GM12878 (cell line): ENCODE data around the gene KLHL35. TPM values are rescaled to one million over a fixed set of nuclear protein-coding genes. Genes with fewer than 3 reads are reported as not detected.

ENCODE experiments used
- ATAC-seq: fragments of 200-7000 bp; cut with Tn5 transposase; 3 replicates; pipeline ENCODE4 v1.9.1; 2020; ENCODE audit warnings: mild to moderate bottlenecking, moderate library complexity
- BruUV-seq: library from RNA; stranded (reverse); fragments of 400-500 nt; replicated peaks from 2 replicates; lab custom pipeline; 2021; lab: Mats Ljungman, UMichigan
- CTCF ChIA-PET: fragments of 300-600 bp; sonication (Branson Sonifier 250); formaldehyde crosslinking; extraction: SDS; loops from one replicate; lab custom pipeline; 2021; ENCODE audit warnings: inconsistent platforms; lab: Yijun Ruan, JAX
- POLR2A ChIA-PET: fragments of 350-600 bp; formaldehyde crosslinking; extraction: SDS; loops from one replicate; lab custom pipeline; 2021; ENCODE audit warnings: inconsistent platforms; lab: Charles Lee
- RAD21 ChIA-PET: fragments of 300-600 bp; sonication (Branson Sonifier 250); formaldehyde crosslinking; loops from one replicate; lab custom pipeline; 2023; ENCODE audit warnings: antibody characterized with exemption; ENCODE audit not compliant: unreplicated experiment; lab: Charles Lee
- SMC1A ChIA-PET: fragments of 300-600 bp; sonication (Branson Sonifier 250); formaldehyde crosslinking; loops from one replicate; lab custom pipeline; 2023; ENCODE audit not compliant: unreplicated experiment, uncharacterized antibody; lab: Charles Lee
- DNase-seq: peaks from one replicate; pipeline ENCODE4 v3.0.0-alpha.2; 2011; ENCODE audit warnings: low read depth, low spot score
- FAIRE-seq: peaks from 3 replicates; lab custom pipeline; 2011; peaks lifted over from hg19 to GRCh38; lab: Jason Lieb, UNC
- H2AFZ ChIP-seq: 2 replicates; pipeline ENCODE4 v1.6.0; 2011; ENCODE audit warnings: low read depth, low read length, control low read depth; ENCODE audit not compliant: control insufficient read depth
- H3K27ac ChIP-seq: 2 replicates; pipeline ENCODE4 v1.5.1; 2011; ENCODE audit warnings: control low read depth; ENCODE audit not compliant: control insufficient read depth, insufficient read depth
- H3K27me3 ChIP-seq, 2 experiments: replicated peaks in 1 of 2; 2 replicates each; pipeline versions ENCODE4 v1.6.0 to v1.6.1; 2011; ENCODE audit warnings: low read length in 1 of 2; ENCODE audit not compliant: control insufficient read depth in 2 of 2, insufficient read depth in 2 of 2
- H3K36me3 ChIP-seq, 2 experiments: 2 replicates each; pipeline ENCODE4 v1.5.1; 2011; ENCODE audit warnings: low read length in 1 of 2; ENCODE audit not compliant: control insufficient read depth in 2 of 2, insufficient read depth in 2 of 2
- H3K4me1 ChIP-seq: 2 replicates; pipeline ENCODE4 v1.6.1; 2011; ENCODE audit warnings: mild to moderate bottlenecking, low read length, moderate library complexity, mixed read lengths; ENCODE audit not compliant: control insufficient read depth, insufficient read depth
- H3K4me2 ChIP-seq: 2 replicates; pipeline ENCODE4 v1.6.0; 2011; ENCODE audit warnings: control low read depth; ENCODE audit not compliant: control insufficient read depth, insufficient read depth
- H3K4me3 ChIP-seq: fragments of 200-600 bp; sonication (generic); 2 replicates; pipeline ENCODE4 v1.5.1; 2016
- H3K79me2 ChIP-seq: 2 replicates; pipeline ENCODE4 v1.6.0; 2011; ENCODE audit warnings: low read length; ENCODE audit not compliant: control insufficient read depth, insufficient read depth
- H3K9ac ChIP-seq: 2 replicates; pipeline ENCODE4 v1.8.0; 2011; ENCODE audit warnings: low read length, control low read depth, mixed read lengths; ENCODE audit not compliant: control insufficient read depth, insufficient read depth
- H3K9me3 ChIP-seq: replicated peaks from 3 replicates; pipeline ENCODE4 v1.5.1; 2011; ENCODE audit warnings: mild to moderate bottlenecking, low read length; ENCODE audit not compliant: control insufficient read depth, insufficient read depth
- H4K20me1 ChIP-seq: 2 replicates; pipeline ENCODE4 v1.6.0; 2011; ENCODE audit not compliant: control insufficient read depth, insufficient read depth
- PRDM15 ChIP-seq: fragments of 450-650 bp; formaldehyde crosslinking; IDR thresholded peaks from 2 replicates; pipeline ENCODE4 v1.4.0; 2020; ENCODE audit warnings: mild to moderate bottlenecking, moderate library complexity
- RAD21 ChIP-seq: IDR thresholded peaks from 2 replicates; pipeline ENCODE4 v1.6.1; 2011; ENCODE audit warnings: mild to moderate bottlenecking, low read depth, low read length, moderate library complexity; ENCODE audit not compliant: insufficient read depth
- WGBS: methylation state at CpG from one replicate; pipeline ENCODE4 v1.1.6; 2016; ENCODE audit warnings: low lambda C conversion rate; ENCODE audit not compliant: insufficient replicate concordance, insufficient coverage; ENCODE audit errors: missing lambda C conversion rate; 5-methylcytosine and 5-hydroxymethylcytosine counted together
- in situ Hi-C: fragments of 300-500 bp; cut with MboI; formaldehyde crosslinking; loops from 9 replicates; pipeline ENCODE4 v1.14.3; 2018; ENCODE audit warnings: mixed read lengths
- intact Hi-C: fragments of 100-400 bp; cut with micrococcal nuclease; formaldehyde crosslinking; loops from one replicate; pipeline ENCODE4 v1.14.2; 2022; ENCODE audit not compliant: unreplicated experiment
- polyA plus RNA-seq, 11 experiments: library from polyadenylated mRNA; depleted of rRNA in 4 of 11; unstranded in 6 of 11; stranded (reverse) in 5 of 11; fragments of >200 nt; fragmentation: Nextera tagmentation in 4 of 11; fragmentation: Illumina TruSeq in 1 of 11; extraction: Ambion mirVana in 4 of 11; extraction: Trizol in 1 of 11; gene quantifications; 1 replicate in 1 of 11; 2 replicates in 10 of 11; pipeline versions ENCODE4 v1.2.1 to v1.2.3, GENCODE V29; 2011 to 2016; ENCODE audit warnings: inconsistent platforms in 2 of 11, missing spikeins in 2 of 11, low read depth in 1 of 11
- total RNA-seq, 4 experiments: library from RNA; depleted of rRNA in 3 of 4; stranded (reverse); fragments of >200 nt in 3 of 4; fragmentation: Illumina TruSeq in 1 of 4; extraction: Trizol in 1 of 4; gene quantifications; 2 replicates each; pipeline versions ENCODE4 v1.2.1 to v1.2.3, GENCODE V29; 2013 to 2021

Gene KLHL35
- total and polyA plus RNA-seq, 10 of the 15 experiments (the other 5 are each of a cell fraction or from before 2014, with no cell fraction given) = 0.04 to 0.34 (median 0.13) TPM; not detected in 1

- 83% methylated on average over 4 of the region's 4 CpGs for WGBS
- no peak for ATAC-seq
- no peak for FAIRE-seq
- DNase-seq = no peak
- ChIA-PET POLR2A (no interaction called here), SMC1A (interaction anchor here (1.9 kb wide), 1 partner anchor 95 kb away, joined by 8 read pairs; no protein-coding TSS in a partner anchor), CTCF (interaction anchor here (0.6 to 0.7 kb wide), 2 partner anchors 39 to 192 kb away, joined by 3 to 7 read pairs; no protein-coding TSS in a partner anchor), RAD21 (no interaction called here)
- Histone ChIP-seq H3K4me3 (no peak overlapping the region), H3K4me1 (no peaks in the 10 kb centered on the region), H2AFZ (no peak overlapping the region), H3K27me3 (no peaks in the 10 kb centered on the region; a peak in 2 of 4 replicates), H3K9ac (no peak overlapping the region), H3K27ac (no peak overlapping the region), H3K79me2 (no peaks in the 10 kb centered on the region), H4K20me1 (no peaks in the 10 kb centered on the region), H3K36me3 (no peaks in the 10 kb centered on the region), H3K9me3 (no peaks in the 10 kb centered on the region; the same call in 2 of the 3 replicates), H3K4me2 (no peak overlapping the region)
- no TSS peak for BruUV-seq
- in situ Hi-C loops (no loop called here), intact Hi-C loops (no loop called here)
- TF ChIP-seq RAD21 (no peak), PRDM15 (no peak)
These were observed 58.4 kb downstream of the KLHL35 start for GRCh38 chr11:75374646-75375045.
